Renal cortex interstitium (tissue), 11 donors: Measurements from ENCODE around the gene RHEB. TPM values are rescaled to one million over a fixed set of nuclear protein-coding genes. Genes with fewer than 3 reads are reported as not detected.

Source experiments
- DNase-seq, 11 donors: peaks; one replicate each; pipeline ENCODE4 v3.0.0-alpha.2; 2013; ENCODE audit warnings: low read depth in 9 of 11, low spot score in 4 of 11; ENCODE audit errors: extremely low read depth in 1 of 11
- polyA plus RNA-seq, 3 donors: library from polyadenylated mRNA; unstranded; fragments of 120-200 nt; gene quantifications; one replicate each; pipeline ENCODE4 v1.2.1, GENCODE V29; 2013; ENCODE audit not compliant: insufficient read length in 3 of 3

The RHEB gene
- polyA plus RNA-seq, 3 donors, result 116 to 160 (median 131) TPM

DNA sequence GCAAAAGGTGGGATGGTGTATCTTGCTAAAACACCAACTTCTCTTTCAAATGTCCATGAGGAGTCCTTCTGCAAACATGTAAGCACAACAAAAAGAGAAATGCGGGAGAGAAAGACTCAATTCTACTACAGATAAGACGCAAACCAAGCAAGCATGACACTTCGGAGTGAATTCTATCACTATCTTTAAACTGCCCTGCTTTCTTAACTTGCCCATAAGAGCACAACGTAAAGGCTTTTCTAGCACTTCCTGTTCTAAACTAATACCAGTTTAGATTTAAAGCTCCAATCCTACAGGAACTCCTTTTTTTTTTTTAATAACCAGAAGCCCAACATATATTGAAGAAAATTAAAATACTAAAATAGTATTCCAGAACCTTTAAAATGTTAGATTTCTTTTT, 8.4 kb downstream of the RHEB start:
- no peak for DNase-seq

DNA sequence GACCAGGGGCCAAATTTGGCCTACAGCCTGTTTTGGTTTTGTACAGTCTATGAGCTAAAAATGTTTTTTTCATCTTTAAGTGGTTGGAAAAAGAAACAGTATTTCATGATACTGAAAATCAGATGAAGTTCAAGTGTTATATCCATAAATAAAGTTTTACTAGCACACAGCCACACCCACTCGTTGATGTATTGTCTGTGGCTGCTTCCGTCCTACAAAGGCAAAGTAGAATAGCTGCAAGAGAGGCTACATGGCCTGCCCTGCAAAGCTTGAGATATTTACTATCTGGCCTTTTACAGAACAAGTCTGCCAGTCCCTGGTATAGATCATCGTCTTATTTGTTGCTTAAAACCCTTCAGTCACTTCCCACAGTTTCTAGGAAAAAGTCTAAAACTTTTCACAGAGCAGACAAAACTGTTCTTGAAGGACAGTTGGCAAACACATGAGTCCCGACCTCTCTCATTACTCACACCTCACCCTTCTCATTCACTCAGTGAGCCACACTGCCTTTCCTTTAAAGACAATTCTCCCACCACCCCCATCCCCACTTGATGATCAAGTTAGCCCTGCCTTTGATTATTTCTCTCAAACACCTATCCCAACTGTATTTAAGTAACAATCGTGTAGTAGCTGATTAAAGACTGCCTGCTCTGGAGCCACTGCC, 9.9 kb downstream of the RHEB start:
- DNase-seq, result no peak

DNA sequence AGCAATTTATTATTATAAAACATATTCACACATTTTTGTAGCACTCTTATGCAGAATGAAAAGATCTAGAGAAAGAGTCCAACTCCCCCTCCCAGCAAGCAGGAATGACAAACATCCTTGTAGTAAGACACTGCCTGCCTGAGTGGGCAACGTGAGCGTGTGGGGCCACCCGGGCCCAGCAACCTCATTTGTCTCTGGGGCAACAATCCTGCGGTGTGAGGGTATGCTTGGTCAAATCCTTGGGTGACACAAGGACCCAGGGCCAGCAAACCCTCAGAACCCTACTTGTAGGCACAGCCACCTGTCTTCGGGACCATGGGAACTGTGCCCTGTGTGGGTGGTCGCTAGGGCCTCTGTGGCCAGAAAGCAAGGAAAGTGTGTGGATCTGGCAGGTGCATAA, 10.7 kb downstream of the RHEB start:
- no peak for DNase-seq

DNA sequence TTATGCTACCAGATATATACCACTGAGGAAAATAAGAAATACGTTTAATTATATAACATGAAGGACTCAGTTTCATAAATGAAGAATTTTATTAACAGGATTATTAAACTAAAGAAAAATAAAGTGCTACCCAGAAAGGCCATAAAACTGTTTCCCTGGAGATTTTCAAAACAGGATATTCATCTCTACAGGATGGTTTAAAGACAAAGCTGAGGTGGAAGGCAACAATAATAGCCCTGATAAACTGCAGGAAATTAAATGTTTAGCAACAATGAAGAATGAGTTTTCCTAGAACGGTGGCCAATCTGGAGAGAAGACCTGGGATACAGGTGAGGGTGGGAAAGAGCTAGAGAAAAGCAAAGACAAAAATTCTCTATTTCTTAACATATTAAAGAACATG, 11.9 kb downstream of the RHEB start:
- DNase-seq, result no peak

DNA sequence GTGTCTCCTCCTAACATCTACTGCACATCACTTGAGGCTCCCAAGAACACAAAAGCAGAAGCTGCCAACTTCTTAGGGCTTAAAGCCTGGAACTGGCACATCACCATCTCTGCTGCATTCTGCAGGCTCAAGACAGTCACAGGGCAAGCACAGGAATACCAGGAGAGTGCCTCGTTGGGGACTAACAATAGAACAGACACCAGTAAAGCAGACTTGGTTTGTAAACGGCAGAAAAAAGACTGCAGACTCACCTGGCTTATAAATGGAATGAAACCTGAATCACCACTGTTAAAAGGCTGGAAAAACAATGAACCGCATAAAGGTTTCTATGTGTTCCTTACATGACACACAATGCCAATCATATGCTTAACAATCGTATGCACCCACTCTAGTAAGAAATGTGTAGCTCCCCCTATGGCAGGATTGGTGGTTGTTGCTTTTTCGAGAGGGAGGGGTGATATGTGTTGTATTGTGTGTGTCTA, 12.8 kb downstream of the RHEB start:
- DNase-seq, result no peak

DNA sequence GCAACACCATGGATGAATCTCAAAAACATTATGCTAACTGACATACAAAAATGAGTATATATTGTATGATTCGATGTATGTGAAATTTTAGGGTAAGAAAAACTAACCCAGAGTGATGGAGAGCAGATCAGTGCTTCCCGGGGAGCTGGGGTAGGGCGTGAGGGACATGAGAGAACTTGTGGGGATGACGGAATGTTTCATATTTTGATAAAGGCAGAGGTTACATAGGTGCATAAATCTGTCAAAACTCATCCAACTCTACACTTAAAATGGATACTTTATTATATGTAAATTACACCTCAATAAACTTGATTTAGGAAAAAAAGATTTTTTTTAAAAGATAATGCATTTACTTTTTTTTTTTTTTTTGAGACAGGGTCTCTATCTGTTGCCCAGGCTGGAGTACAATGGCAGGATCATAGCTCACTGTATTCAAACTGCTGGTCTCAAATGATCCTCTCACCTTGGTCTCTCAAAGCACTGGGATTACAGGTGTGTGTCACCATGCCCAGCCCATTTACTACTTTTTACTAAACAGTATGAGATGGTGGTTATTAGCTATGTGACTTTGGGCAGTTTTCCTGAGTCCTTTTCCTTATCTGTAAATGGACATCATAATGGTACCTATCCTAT, 13.7 kb downstream of the RHEB start:
- no peak for DNase-seq

DNA sequence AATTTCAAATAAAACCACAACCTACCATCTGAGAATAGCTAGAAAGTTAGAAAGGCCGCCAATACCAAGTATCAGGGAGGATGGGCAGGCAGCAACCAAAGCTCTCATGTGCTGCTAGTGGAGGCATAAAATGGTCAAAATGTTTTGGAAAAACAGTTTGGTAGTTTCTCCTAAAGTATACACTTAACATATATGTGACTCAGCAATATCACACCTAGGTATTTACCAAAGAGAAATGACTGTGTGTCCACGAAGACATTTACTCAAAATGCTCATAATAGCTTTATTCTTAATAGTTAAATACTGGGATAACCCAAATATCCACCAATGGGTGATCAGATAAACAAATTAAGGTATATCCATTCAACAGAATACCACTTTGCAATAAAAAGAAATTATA, 14.3 kb downstream of the RHEB start:
- no peak for DNase-seq

DNA sequence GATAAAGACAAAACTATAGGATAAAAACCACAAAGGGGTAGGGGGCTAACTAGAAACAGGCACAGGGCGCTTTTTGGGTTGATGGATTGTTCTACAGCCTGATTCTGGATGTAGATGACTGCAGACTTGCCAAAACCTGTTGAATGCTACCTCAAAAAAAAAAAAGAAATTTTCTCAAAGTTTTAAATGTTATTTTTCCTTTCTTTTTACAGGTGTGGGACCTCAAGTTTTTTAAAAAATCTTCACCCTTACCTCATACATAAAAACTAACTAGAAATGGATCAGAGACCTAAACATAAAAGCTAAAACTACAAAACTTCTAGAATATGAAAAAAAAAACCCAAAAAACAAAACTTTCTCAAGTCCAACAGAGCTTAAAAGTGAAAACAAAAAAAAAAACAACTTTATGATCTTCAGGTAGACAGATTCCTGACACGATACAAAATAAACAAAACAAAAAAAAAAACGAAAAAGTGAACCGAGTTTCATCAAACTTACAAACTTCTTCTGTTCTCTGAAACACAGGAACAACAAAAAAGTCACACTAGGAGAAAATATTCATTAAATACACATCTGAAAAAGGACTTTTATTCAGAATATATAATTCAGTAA, 14.9 kb downstream of the RHEB start:
- no peak for DNase-seq

DNA sequence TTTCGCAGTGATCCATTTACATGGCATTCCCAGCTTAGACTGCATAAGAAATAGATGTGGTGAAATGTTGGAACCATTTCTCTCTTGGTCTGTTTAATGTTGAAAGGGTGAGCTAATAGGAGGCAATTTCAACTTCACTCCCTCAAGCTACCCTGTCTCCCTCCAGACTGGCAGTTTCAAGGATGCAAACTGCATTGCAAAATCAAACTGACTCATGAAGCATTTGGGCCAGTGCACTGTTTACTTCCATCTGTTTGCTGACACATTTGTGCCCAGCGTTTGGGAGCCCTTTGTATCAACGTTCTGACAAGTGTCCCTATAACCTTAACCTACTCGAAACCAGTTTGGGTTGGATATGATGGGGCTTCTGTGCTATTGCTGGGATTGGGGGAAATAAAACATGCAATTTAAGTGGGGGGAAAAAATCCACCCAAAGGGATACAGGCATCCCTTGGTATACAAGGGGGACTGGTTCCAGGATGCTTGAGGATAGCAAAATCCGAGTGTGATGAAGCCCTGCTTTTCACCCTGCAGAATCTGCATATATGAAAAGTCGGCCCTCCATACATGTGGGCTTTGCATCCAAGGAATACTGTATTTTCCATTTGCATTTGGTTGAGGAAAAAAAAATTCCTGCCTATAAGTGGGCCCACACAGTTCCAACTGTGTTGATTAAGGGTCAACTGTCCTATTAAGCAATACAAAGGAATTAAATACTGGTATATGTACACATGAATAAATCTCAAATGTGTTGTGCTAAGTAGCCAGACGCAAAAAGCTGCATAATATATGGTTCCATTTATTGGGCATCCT, 15.6 kb downstream of the RHEB start:
- no peak for DNase-seq

DNA sequence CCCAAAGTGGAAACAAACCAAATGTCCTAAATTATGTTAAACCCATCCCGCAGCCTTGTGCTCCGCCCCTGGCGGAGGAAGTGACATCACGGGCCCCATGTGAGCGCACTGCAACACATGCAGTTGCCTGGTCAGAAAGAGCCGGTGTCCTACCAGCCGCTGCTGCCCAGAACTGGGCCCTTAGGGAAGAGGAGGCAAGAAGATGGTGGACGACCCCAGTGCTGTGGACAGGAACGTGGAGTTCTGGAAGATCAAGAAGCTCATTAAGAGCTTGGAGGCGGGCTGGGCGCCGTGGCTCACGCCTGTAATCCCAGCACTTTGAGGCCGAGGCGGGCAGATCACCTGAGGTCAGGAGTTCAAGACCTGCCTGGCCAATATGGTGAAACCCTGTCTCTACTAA, 18.0 kb downstream of the RHEB start:
- DNase-seq, result no peak

DNA sequence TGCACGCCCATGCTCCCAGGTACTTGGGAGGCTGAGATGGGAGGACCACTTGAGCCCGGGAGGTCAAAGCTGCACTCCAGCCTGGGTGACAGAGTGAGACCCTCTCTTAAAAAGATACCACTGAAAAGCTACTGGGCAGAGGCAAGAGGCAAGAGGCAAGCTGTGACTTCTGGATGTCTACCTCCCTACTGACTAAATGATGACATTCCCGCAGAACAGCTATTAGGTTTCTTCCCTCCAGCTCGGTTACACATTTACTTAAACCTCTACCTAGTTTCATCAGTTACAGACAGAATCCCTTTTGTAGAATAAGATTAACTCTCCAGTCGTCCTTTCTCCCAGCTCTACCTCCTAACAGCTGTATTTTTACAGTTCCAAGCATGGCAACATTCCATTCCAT, 21.2 kb downstream of the RHEB start:
- no peak for DNase-seq

DNA sequence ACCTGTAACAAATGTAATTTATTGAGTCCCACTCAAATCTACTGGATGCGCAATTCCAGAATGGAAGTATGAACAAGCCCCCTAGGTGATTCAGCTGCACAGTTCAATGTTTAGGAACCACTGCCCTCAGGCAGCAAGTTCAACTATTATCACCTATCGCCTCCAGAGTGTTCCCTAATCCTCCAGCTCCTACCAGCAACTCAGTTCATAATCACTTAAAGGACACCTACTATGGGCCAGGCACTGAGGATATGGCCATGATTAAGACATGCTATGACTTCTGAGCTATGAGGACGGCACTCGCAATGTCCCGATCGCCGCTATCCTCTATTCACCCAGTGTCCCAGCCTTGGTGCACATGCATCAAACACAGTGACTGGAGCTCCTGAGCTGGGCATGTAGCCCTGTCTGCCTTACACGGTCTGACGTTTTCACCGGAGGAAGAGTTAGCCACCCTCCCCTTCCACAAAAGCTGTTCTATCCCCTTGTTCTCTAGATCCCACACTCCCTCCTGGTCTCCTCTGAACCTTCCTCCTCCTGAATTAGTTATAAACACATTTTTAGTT, 22.3 kb downstream of the RHEB start:
- no peak for DNase-seq

DNA sequence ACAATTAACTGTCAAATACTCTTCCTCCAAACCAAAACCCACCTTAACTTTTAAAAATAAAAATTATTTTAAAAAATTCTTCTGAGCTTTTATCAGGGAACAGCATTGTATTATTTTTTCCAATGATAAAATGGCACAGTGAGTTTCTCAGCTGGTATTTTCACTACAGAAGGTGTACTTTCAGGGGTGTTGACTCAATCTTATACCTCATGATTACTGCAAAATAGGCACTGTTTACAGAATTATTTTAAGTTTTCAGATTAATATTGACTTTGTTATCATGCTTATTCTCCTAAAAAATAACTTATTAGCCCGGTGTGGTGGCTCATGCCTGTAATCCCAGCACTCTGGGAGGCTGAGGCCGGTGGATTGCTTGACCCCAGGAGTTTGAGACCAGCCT, 24.3 kb downstream of the RHEB start:
- no peak for DNase-seq

DNA sequence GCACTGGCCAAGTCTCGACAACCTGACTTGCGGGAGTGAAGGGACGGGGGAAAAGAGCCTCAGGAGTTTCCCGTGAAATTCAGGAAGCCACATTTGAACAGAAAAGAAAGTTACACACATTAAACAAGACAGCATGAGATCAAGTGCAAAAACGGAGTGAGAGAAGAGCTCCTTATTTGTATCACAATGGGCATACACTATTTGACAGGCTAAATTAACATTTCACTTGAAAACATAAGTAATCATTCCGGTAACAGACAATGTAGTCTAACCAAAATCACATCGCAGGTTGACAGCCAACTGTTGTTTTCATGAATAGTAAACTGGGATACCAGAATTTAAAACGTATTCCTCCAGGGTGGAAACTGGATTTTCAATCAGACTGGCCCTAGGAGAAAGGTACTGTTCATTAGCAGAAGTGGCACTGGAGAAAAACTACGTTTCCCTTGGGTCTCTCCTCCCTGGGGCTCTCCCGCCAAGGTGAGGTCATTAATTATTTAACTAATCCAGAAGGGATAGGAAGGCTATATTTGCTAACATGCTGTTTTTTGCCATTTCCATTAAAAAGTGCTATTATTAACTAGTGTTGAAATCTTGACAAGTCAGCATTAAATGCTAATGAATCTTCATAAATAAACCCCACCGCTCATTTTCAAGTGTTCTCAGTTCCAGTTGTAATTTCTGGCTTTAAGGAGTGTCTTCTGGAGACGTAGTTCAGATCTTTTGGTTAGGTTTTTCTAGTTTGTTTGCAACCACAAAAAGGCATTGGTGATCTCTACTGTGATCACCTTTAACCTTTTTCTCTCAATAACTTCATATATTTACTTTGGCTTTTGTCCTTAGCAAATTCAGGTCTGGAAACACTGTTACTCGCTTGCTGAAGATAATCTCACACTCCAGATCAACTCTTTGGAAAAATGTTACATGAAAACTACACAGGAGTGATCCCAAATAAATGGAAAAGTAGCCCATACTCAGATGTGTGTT, 25.1 kb downstream of the RHEB start:
- no peak for DNase-seq

DNA sequence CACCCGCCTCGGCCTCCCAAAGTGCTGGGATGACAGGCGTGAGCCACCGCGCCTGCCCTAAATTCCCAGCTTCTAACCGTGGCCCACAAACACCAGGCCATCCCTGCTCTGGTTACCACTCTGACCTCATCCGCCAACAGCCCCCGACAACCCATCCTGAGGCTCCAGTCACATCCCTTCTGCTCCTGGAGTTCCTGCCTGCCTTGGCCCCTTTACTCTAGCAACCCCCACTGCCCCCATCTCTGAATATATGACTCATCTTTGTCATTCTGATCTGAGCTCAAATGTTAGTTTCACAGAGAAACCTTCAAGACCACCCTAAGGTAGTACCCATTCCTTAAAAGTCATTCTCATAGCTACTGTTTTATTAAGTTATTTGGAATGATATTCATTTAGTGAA, 26.6 kb downstream of the RHEB start:
- no peak for DNase-seq

DNA sequence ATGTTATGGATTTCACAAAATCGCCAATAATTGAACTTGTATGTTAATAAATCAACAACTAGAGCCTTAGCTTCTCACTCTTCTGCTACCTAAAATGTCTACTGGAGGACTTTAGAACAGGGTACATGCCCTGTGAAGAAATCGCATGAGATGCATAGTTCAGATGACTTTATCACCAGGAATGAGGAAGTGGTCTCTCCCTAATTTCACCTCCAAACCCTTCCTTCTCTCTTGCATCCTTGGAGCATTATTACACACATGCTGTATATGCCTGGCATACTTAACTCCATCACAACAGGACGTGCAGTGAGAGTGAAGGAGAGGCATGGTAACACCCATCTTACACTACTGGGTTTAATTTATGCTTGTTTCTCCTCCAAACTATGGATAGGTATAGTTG, 27.8 kb downstream of the RHEB start:
- DNase-seq, result no peak

DNA sequence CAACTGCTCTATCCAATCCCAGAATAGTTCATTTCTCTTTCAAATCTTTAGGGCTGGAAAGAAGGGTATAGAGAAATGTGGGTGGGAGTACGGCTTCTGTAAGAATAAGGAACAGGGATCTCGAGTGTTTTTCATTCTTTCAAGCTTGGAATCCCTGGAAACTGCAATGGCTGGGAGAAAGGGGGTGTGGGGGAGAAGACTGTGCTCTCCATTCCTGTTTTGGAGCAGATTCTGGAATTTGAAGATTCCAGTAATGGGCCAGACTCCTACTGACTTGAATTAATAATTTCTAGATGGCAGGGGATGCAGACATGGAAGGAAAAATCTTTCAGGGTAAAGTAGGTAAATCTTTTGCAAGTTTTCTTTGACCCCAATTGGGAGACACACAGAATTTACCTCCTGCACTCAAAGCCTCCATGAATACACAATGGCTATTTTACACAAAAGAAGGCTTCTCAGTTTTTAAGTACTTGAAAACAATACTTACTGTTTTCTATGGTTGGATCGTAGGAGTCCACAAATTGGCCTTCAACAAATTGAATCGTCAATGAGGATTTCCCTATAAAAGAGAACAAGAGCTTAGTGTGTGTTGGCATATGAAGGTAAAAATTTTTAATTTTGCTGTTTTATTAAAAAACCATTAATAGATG, 29.1 kb downstream of the RHEB start:
- no peak for DNase-seq

DNA sequence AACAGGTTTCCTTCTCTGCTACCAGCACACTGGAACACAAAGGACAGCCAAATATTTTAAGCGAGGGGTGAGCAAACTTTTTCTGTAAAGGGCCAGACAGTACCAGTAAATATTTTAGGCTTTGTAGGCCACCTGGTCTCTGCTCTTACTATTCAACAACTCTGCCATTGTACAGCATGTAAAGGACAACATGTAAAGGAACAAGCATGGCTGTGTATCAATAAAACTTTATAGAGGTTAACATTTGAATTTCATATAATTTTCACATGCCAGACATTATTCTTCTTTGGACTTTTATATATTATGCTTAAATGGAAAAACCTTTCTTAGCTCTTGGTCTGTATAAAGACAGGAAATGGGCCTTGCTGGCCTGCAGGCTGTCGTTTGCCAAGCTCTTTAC, 30.2 kb downstream of the RHEB start:
- no peak for DNase-seq
